Ascending aorta (tissue), 2 donors: Measurements from ENCODE around the gene RBMS3. TPM values are rescaled to one million over a fixed set of nuclear protein-coding genes. Genes with fewer than 3 reads are reported as not detected.
A peak's percentile ranks its signal among the peaks of the same experiment; 100 is the strongest.

Source experiments
- DNase-seq, 2 donors: peaks; one replicate each; pipeline ENCODE4 v3.0.0-alpha.2; 2019; ENCODE audit warnings: low spot score in 2 of 2
- H3K27ac ChIP-seq, 2 donors: fragments of 200-600 bp; sonication (generic); one replicate each; pipeline ENCODE4 v1.5.1; 2016 to 2017; ENCODE audit warnings: mild to moderate bottlenecking in 1 of 2
- H3K27me3 ChIP-seq: fragments of 200-600 bp; sonication (generic); one replicate; pipeline ENCODE4 v1.5.1; 2017
- H3K36me3 ChIP-seq, 2 donors: fragments of 200-600 bp; sonication (generic); one replicate each; pipeline ENCODE4 v1.5.1; 2016
- H3K4me1 ChIP-seq, 2 donors: fragments of 200-600 bp; sonication (generic); one replicate each; pipeline ENCODE4 v1.5.1; 2016 to 2017; ENCODE audit warnings: mild to moderate bottlenecking in 1 of 2
- H3K4me3 ChIP-seq, 2 donors: fragments of 200-600 bp; sonication (generic); one replicate each; pipeline ENCODE4 v1.5.1; 2016 to 2017; ENCODE audit warnings: mild to moderate bottlenecking in 1 of 2
- H3K9me3 ChIP-seq, 2 donors: fragments of 200-600 bp; sonication (generic); one replicate each; pipeline ENCODE4 v1.5.1; 2016
- CTCF ChIP-seq, 3 experiments: fragments of 200-600 bp in 2 of 3; fragments of 450-650 bp in 1 of 3; sonication (generic) in 2 of 3; IDR thresholded peaks; one replicate each; pipeline ENCODE4 v1.5.1; 2016 to 2019; ENCODE audit warnings: antibody characterized with exemption in 3 of 3, mild to moderate bottlenecking in 1 of 3, moderate library complexity in 1 of 3
- intact Hi-C: fragments of 100-400 bp; cut with DNase I; formaldehyde crosslinking; loops from one replicate; pipeline ENCODE4 v1.15.1; 2023
- total RNA-seq: library from RNA; depleted of rRNA; stranded (reverse); fragments of >200 nt; gene quantifications from one replicate; pipeline ENCODE4 v1.1.0, GENCODE V29; 2016

RBMS3 gene
- total RNA-seq, 1 donor from 2014 or later, result 65.8 TPM

- Histone ChIP-seq H3K36me3 (no peaks in the 10 kb centered on the region), H3K27me3 (no peaks in the 10 kb centered on the region), H3K4me1 (peaks cover 0 to 2% of the 10 kb centered on the region in 2 donors), H3K27ac (peak overlapping the region in 1 of 2 donors; percentile 22), H3K9me3 (no peaks in the 10 kb centered on the region), H3K4me3 (no peak overlapping the region)
- no peak for DNase-seq
- no peak for TF ChIP-seq CTCF (IDR thresholded peaks at IDR 0.05)
- intact Hi-C loops, result loop anchor here (10.0 kb wide), 1 partner anchor 638 kb away; the partner anchor contains the start of gene RBMS3
These were observed 642.3 kb downstream of the RBMS3 start for GRCh38 chr3:29922992-29923746.

GRCh38 chr3:29924783-29925561 is 644.1 kb downstream of the RBMS3 start:
- no peaks in the 10 kb centered on the region for H3K27me3 ChIP-seq
- no peak for DNase-seq
- H3K4me1 ChIP-seq, result peaks cover 0 to 2% of the 10 kb centered on the region in 2 donors
- H3K36me3 ChIP-seq, result no peaks in the 10 kb centered on the region
- TF ChIP-seq CTCF (IDR thresholded peaks at IDR 0.05), result no peak
- H3K4me3 ChIP-seq, result peak overlapping the region; percentile 34 to 62
- no peaks in the 10 kb centered on the region for H3K9me3 ChIP-seq
- peak overlapping the region; percentile 77 to 82 for H3K27ac ChIP-seq
- intact Hi-C loops, result loop anchor here (10.0 kb wide), 1 partner anchor 640 kb away; the partner anchor contains the start of gene RBMS3

GRCh38 chr3:29926378-29926777 is 645.5 kb downstream of the RBMS3 start:
- Histone ChIP-seq H3K4me1 (peaks cover 0 to 2% of the 10 kb centered on the region in 2 donors), H3K27ac (peak overlapping the region; percentile 77 to 82), H3K9me3 (no peaks in the 10 kb centered on the region), H3K27me3 (no peaks in the 10 kb centered on the region), H3K36me3 (no peaks in the 10 kb centered on the region), H3K4me3 (peak overlapping the region; percentile 17 to 62)
- no peak for TF ChIP-seq CTCF (IDR thresholded peaks at IDR 0.05)
- intact Hi-C loops, result loop anchor here (10.0 kb wide), 1 partner anchor 642 kb away; the partner anchor contains the start of gene RBMS3
- DNase-seq, result no peak

- intact Hi-C loops, result no loop called here
- Histone ChIP-seq H3K4me1 (peaks cover 0 to 2% of the 10 kb centered on the region in 2 donors), H3K4me3 (no peak overlapping the region), H3K27me3 (no peaks in the 10 kb centered on the region), H3K9me3 (no peaks in the 10 kb centered on the region), H3K27ac (no peak overlapping the region), H3K36me3 (no peaks in the 10 kb centered on the region)
- no peak for DNase-seq
- TF ChIP-seq CTCF (IDR thresholded peaks at IDR 0.05), result no peak
These were observed 651.9 kb downstream of the RBMS3 start for GRCh38 chr3:29932696-29933325.

- H3K4me3 ChIP-seq, result no peak overlapping the region
- H3K36me3 ChIP-seq, result peaks cover 0 to 4% of the 10 kb centered on the region in 2 donors
- no peak for TF ChIP-seq CTCF (IDR thresholded peaks at IDR 0.05)
- H3K9me3 ChIP-seq, result no peaks in the 10 kb centered on the region
- intact Hi-C loops, result no loop called here
- H3K27ac ChIP-seq, result no peak overlapping the region
- H3K4me1 ChIP-seq, result peaks cover 0 to 2% of the 10 kb centered on the region in 2 donors
- DNase-seq, result no peak
- H3K27me3 ChIP-seq, result no peaks in the 10 kb centered on the region
These were observed 653.1 kb downstream of the RBMS3 start for GRCh38 chr3:29933802-29934490.
